GM18861 (cell line): ENCODE measurements around the gene UBE2O.

Experiments used
- ATAC-seq: cut with Tn5 transposase; IDR thresholded peaks from one replicate; pipeline ENCODE4 v1.9.1; 2021; ENCODE audit not compliant: unreplicated experiment

The UBE2O gene

GRCh38 chr17:76468634-76469010 lies 15.7 kb upstream of the UBE2O start:
- no peak for ATAC-seq

- no peak for ATAC-seq
These were observed 15.1 kb upstream of the UBE2O start for GRCh38 chr17:76467809-76468633.

- ATAC-seq, result no peak
These were observed 14.4 kb upstream of the UBE2O start, which contains the start of gene AANAT for GRCh38 chr17:76467366-76467765. Gene AANAT (plus strand): TSS chr17:76467603. CDS start chr17:76468747, 1,144 bp downstream.

- no peak for ATAC-seq
These were observed 13.8 kb upstream of the UBE2O start for GRCh38 chr17:76466775-76467130.

GRCh38 chr17:76462556-76463290 lies 9.8 kb upstream of the UBE2O start:
- ATAC-seq, result no peak

GRCh38 chr17:76461765-76462555 lies 9.0 kb upstream of the UBE2O start:
- no peak for ATAC-seq

GRCh38 chr17:76459674-76460073 lies 6.7 kb upstream of the UBE2O start:
- ATAC-seq, result no peak

GRCh38 chr17:76458580-76459490 lies 5.9 kb upstream of the UBE2O start:
- no peak for ATAC-seq

- ATAC-seq, result no peak
These were observed 435 bp upstream of the UBE2O start for GRCh38 chr17:76453431-76453743.

- ATAC-seq, result no peak
These were observed 759 bp downstream of the UBE2O start for GRCh38 chr17:76452127-76452659.

GRCh38 chr17:76451506-76451905 lies 1.4 kb downstream of the UBE2O start:
- no peak for ATAC-seq

- no peak for ATAC-seq
These were observed 3.8 kb downstream of the UBE2O start for GRCh38 chr17:76449126-76449525.

GRCh38 chr17:76447931-76448652 lies 4.9 kb downstream of the UBE2O start:
- ATAC-seq, result no peak

GRCh38 chr17:76446449-76447231 lies 6.3 kb downstream of the UBE2O start:
- no peak for ATAC-seq

- ATAC-seq, result no peak
These were observed 7.1 kb downstream of the UBE2O start for GRCh38 chr17:76445697-76446448.

- no peak for ATAC-seq
These were observed 8.2 kb downstream of the UBE2O start for GRCh38 chr17:76444518-76445311.
